RWPE2 (cell line): Measurements from ENCODE around the gene PRTG.

ENCODE experiments used
- ATAC-seq: fragments of 200-7000 bp; cut with Tn5 transposase; 3 replicates; pipeline ENCODE4 v1.9.1; 2021; ENCODE audit warnings: low read depth
- DNase-seq: peaks from one replicate; pipeline ENCODE4 v3.0.0-alpha.2; 2020; ENCODE audit warnings: low spot score
- H3K27ac ChIP-seq: fragments of 450-650 bp; 2 replicates; pipeline ENCODE4 v1.5.1; 2017; ENCODE audit warnings: mild to moderate bottlenecking; ENCODE audit not compliant: poor library complexity, severe bottlenecking
- H3K27me3 ChIP-seq: fragments of 250-450 bp; sonication (Bioruptor Pico); 2 replicates; pipeline ENCODE4 v1.5.1; 2021; ENCODE audit warnings: mild to moderate bottlenecking, moderate library complexity; ENCODE audit not compliant: insufficient read depth, poor library complexity, severe bottlenecking
- H3K36me3 ChIP-seq: fragments of 250-450 bp; sonication (Bioruptor Pico); 2 replicates; pipeline ENCODE4 v1.5.1; 2020; ENCODE audit warnings: low read depth, mild to moderate bottlenecking, moderate library complexity
- H3K4me1 ChIP-seq: fragments of 250-450 bp; sonication (Bioruptor Pico); 2 replicates; pipeline ENCODE4 v1.5.1; 2021; ENCODE audit warnings: mild to moderate bottlenecking, moderate library complexity; ENCODE audit not compliant: insufficient read depth, poor library complexity, severe bottlenecking
- H3K4me3 ChIP-seq: fragments of 250-450 bp; sonication (Bioruptor Pico); 2 replicates; pipeline ENCODE4 v1.5.1; 2021; ENCODE audit warnings: mild to moderate bottlenecking, moderate library complexity; ENCODE audit not compliant: severe bottlenecking
- H3K9me3 ChIP-seq: fragments of 250-450 bp; sonication (Bioruptor Pico); 2 replicates; pipeline ENCODE4 v1.5.1; 2021; ENCODE audit warnings: mild to moderate bottlenecking, moderate library complexity; ENCODE audit not compliant: severe bottlenecking
- CTCF ChIP-seq: fragments of 450-650 bp; IDR thresholded peaks from one replicate; pipeline ENCODE4 v1.5.1; 2017; ENCODE audit warnings: mild to moderate bottlenecking, moderate library complexity; ENCODE audit not compliant: poor library complexity, severe bottlenecking

PRTG gene

GRCh38 chr15:55649058-55649423, 93.9 kb downstream of the PRTG start:
- no peaks in the 10 kb centered on the region for H3K27me3 ChIP-seq
- DNase-seq, result no peak
- H3K4me3 ChIP-seq, result no peak overlapping the region
- ATAC-seq, result peak; percentile 89
- H3K27ac ChIP-seq, result no peak overlapping the region
- H3K36me3 ChIP-seq, result no peaks in the 10 kb centered on the region
- TF ChIP-seq CTCF, result no peak
- H3K4me1 ChIP-seq, result no peaks in the 10 kb centered on the region
- H3K9me3 ChIP-seq, result no peaks in the 10 kb centered on the region

GRCh38 chr15:55638764-55639163, 104.2 kb downstream of the PRTG start:
- Histone ChIP-seq H3K4me3 (no peak overlapping the region), H3K4me1 (no peaks in the 10 kb centered on the region), H3K9me3 (no peaks in the 10 kb centered on the region), H3K27me3 (no peaks in the 10 kb centered on the region), H3K36me3 (no peaks in the 10 kb centered on the region; the same call in 1 of the 2 replicates), H3K27ac (no peak overlapping the region)
- no peak for DNase-seq
- TF ChIP-seq CTCF, result no peak
- ATAC-seq, result no peak

- Histone ChIP-seq H3K4me1 (no peaks in the 10 kb centered on the region), H3K27ac (no peak overlapping the region)
- no peak for ATAC-seq
These were observed 105.9 kb downstream of the PRTG start for GRCh38 chr15:55637086-55637485.

GRCh38 chr15:55633731-55634130, 109.2 kb downstream of the PRTG start:
- Histone ChIP-seq H3K27ac (no peak overlapping the region), H3K36me3 (no peaks in the 10 kb centered on the region; the same call in 1 of the 2 replicates), H3K9me3 (no peaks in the 10 kb centered on the region), H3K4me3 (no peak overlapping the region), H3K27me3 (no peaks in the 10 kb centered on the region), H3K4me1 (no peaks in the 10 kb centered on the region)
- no peak for DNase-seq
- ATAC-seq, result no peak
- TF ChIP-seq CTCF, result no peak

More at GRCh38 chr15:55637086-55637485, 105.9 kb downstream of the PRTG start:
- no peak for DNase-seq
- Histone ChIP-seq H3K4me3 (no peak overlapping the region), H3K9me3 (no peaks in the 10 kb centered on the region), H3K36me3 (no peaks in the 10 kb centered on the region; the same call in 1 of the 2 replicates), H3K27me3 (no peaks in the 10 kb centered on the region)
- TF ChIP-seq CTCF, result no peak

- Histone ChIP-seq H3K4me1 (peaks cover 9% of the 10 kb centered on the region), H3K27me3 (no peaks in the 10 kb centered on the region), H3K4me3 (no peak overlapping the region), H3K9me3 (no peaks in the 10 kb centered on the region), H3K36me3 (no peaks in the 10 kb centered on the region), H3K27ac (no peak overlapping the region)
- ATAC-seq (no peak), DNase-seq (no peak)
- TF ChIP-seq CTCF, result no peak
These were observed 110.5 kb downstream of the PRTG start for GRCh38 chr15:55632434-55632833.
